GM19397 (cell line): ENCODE results near the gene CRYM.
"Not testable (repeated sequence)": the region's sequence is repeated elsewhere in the genome, so short reads cannot be mapped to it uniquely, and the experiment has no call there.

Experiments used
- ATAC-seq: cut with Tn5 transposase; IDR thresholded peaks from one replicate; pipeline ENCODE4 v1.9.1; 2021; ENCODE audit warnings: mild to moderate bottlenecking, moderate library complexity; ENCODE audit not compliant: unreplicated experiment

The CRYM gene

DNA sequence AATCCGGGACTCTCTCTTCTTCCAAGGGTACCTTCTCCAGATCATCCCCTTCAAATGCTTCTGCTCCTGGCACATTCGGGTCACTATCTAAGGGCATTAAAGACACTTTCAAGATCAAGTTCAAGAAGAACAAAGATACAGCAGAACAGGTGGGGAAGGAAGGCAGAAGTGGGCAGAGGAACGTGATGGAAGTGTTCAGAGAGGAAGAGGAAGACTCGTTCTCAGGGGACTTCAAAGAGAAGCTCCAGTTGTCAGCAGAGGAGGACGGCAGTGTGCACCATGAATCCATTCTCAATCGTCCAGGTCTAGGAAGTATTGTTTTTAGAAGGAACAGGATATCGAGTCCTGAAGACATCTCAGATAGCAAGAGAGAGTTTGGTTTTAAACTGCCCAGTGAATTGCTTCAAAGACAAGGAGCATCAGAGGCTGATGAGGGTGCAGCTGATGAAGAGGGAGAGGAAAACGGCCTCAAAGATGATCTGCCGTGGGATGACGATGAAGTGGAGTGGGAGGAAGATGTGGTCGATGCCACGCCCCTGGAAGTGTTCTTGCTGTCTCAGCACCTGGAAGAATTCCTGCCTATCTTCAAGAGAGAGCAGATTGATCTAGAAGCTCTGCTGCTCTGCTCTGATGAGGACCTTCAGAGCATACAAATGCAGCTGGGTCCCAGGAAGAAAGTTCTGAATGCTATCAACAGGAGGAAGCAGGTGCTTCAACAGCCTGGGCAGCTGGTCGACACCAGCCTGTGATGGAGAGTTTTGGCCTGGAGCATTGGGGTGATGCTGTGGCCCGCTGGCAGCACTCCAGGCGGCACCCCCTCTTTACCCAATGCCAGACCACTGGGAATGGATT, 27.8 kb downstream of the CRYM start:
- ATAC-seq, result no peak

DNA sequence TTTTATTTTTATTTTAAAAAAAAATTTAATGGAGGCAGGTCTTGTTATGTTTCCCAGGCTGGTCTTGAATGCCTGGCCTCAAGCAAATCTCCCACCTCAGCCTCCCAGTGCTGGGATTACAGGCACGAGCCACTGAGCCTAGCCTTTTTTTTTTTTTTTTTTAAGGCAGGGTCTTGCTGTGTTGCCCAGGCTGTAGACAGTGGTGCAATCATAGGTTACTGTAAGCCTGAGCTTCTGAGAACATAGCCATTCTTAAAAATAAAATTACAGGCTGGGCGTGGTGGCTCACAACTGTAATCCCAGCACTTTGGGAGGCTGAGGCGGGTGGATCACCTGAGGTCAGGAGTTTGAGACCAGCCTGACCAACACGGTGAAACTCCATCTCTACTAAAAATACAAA, 29.9 kb downstream of the CRYM start:
- not testable (repeated sequence) for ATAC-seq

DNA sequence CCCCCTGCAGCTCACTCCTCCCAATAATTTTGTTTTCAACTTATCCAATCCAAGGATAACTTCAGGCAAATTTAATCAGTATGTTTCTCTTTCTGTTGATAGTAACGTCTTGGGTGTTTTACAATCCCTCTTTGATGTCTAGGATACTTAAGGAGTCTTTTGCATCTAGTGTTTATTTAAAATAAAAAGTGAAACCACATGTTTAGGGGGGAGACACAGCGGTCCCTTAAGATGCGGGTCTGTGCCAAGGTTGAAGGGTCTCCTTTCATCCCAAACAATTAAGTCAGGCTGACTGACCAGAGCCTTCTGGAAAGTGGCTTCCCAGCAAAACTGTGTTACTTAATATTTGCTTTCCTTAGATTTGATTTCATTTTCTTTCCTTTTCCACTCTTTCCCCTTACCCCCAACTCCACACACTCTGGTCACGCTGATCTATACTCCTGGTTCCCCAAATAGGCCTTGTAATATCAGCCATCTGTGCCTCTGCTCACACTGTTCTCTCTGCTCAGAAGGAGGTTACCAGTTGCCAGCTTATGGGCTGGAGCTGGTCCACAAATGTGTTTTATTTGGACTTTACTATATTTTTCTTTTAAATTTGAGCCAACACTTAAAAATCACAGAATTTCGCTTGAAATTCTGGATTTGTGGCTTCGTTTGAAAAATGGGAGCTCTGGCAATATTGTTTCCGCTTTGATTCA, 33.4 kb downstream of the CRYM start:
- ATAC-seq, result no peak

DNA sequence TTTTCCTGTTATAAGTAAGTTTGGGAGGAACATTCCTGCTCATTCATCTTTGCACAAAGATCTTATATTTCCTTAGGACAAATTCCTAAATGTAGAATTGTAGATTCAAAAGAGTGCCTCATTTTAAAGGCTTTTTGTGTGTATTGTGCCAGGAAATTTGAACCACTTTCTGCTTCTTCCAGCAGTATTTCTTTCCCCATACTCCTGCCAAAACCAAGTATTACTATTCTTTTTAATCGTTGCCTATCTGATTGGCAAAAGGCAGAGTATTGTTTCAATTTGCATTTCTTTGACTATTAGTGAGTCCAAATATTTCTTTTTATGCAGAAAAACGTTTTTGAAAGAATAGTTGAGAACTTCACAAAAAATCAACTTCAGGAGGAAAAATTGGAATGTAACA, 35.3 kb downstream of the CRYM start:
- ATAC-seq, result no peak

DNA sequence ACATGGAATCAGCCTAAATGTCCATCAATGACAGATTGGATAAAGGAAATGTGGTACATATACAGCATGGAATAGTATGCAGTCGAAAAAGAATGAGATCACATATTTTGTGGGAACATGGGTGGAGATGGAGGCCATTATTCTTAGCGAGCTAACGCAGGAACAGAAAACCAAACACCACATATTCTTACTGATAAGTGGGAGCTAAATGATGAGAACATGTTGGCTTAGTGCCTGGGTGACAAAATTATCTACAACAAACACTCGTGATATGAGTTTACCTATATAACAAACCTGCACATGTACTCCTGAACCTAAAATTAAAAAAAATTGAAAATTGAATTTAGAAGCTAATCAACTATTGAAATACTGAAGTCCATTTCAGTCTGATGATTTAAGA, 38.4 kb downstream of the CRYM start:
- no peak for ATAC-seq

DNA sequence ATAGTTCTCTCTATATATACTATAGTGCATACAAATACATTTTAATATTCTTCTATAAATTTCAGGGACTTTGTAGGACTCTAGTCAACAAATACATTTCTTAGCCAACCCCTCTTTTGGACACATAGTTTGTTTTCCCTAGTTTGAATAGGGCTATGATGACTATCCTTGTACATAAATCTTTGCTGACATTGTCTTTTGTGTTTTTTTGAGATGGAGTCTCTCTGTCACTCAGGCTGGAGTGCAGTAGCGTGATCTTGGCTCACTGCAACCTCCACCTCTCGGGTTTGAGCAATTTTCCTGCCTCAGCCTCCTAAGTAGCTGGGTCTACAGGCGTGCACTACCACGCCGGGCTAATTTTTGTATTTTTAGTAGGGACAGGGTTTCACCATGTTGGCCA, 41.3 kb downstream of the CRYM start:
- ATAC-seq, result no peak

DNA sequence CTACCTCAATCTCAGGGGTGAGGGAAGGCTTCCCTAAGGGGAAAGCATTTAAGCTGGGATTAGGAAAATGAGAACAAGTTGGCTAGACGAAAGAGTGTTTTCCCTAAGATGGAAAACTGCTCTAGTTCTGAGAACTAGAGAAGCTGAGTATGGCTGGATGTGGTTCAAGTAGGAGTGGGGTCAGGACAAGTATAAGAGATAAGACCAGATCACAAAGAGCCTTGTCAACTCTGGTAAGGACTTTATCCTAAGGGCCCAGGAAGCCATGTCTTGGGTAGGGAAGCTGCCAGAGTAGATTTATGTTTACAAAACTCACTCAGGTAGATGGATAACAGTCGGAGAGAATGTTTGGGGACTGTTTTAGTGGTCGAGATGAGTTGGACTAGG, 42.9 kb downstream of the CRYM start:
- ATAC-seq, result no peak

DNA sequence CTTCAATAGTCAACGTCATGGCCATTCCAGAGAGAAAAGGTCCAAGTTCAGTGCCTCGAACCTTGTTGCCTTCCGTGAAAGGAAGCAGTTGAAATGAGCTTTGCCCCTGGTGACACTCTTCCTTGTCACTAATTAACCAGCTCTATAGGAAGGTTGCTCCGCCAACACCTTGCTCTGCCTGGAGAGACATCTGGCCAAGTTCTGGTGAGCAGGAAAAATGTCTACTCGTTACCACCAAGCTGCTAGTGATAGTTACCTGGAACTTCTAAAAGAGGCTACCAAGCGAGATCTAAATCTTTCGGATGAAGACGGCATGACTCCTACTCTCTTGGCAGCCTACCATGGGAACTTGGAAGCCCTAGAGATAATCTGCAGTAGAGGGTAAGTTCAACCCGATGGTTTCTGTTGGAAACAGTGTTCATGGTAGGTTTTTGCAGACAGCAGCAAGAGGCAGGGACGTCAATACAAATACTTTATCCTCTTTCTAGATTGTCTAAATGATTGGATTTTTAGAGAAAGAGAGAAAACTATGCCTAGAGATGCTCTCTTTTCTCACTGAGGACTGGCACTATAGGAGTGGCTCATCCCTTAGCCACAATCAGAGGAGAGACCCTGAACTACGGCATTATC, 44.5 kb downstream of the CRYM start, which contains the start of gene ANKS4B:
Gene ANKS4B (plus strand): TSS at position 179 of the 630 bp plus-strand sequence. CDS start 39 bp downstream, at position 218.
- no peak for ATAC-seq

DNA sequence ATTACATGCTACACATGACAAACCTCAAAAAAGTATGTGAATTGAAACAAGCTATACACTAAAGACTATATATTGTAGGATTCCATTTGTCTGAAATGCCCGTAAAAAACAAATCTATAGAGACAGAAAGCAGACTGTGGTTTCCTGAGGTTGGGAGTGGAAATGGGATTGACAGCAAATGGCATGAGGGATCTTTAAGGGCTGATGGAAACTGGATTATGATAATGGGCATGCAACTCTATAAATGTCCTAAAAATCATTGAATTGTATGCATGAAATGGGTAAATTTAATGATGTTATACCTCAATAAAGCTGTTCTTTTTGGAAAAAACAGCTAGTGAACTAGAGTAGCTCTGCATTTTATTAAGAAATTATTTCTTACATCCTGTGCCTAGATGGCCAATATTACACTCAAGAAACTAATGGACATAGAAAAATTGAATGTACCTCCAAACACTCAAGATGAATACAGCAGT, 45.0 kb downstream of the CRYM start:
- no peak for ATAC-seq

DNA sequence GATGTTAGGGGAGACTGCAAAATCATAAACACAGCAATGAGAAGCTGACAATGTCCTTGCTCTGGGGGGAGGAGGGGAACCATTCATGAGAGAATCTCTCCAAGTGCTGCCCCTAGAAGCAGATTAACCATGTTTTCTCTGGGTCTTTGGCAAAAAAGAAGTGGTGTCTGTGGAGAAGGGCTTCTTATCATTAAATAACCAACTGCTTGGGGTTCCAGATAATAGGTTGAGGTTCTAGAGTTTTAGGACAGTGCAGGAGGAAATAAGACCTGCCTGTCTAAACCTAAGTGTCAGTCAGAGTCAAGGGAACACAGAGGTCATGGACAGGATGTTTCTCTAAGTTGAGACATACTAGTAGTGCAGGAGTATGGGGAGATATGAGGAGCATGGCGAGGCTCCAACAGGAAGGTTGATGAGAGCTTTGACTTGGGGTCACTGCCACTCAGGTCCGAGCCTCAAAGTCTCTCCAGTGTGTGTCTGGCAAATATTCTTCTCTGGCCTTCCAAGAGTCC, 49.7 kb downstream of the CRYM start:
- no peak for ATAC-seq

DNA sequence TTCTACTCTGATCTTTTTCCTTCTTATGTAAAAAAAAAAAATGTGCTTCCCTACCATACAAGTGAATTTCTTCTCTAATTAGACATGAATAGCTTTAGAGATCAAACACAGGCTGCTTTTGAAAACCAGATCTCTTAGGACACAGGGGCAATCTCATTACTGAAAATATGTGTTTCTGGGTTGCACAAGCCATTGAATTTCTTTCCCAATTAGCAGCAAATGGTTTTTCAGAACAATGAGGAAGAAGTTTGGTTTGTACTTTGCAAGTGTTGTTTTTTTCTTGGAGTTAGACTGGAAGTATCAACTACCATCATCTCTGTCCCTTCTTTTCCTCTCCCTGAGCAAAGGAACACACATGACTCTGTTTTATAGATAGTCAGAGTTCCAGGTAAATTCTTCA, 50.2 kb downstream of the CRYM start:
- no peak for ATAC-seq

DNA sequence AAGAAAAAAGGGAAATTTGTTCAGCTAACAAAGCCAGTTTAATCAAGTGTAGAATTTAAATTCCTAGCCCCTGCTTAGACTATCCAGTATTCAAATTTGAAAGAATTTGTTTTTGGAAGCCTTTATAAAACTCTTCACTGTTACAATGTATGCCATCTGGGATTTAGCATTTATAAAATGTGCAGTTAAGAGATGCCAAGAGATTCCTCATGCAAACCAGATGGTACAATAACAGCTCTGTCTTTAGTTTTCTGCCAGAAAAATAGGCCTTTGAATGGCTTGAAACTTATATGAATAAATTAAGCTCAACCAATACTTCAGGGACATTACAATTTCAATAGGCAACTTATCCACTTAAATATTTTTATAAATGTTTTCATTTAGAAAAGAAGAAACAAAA, 51.3 kb downstream of the CRYM start:
- no peak for ATAC-seq

DNA sequence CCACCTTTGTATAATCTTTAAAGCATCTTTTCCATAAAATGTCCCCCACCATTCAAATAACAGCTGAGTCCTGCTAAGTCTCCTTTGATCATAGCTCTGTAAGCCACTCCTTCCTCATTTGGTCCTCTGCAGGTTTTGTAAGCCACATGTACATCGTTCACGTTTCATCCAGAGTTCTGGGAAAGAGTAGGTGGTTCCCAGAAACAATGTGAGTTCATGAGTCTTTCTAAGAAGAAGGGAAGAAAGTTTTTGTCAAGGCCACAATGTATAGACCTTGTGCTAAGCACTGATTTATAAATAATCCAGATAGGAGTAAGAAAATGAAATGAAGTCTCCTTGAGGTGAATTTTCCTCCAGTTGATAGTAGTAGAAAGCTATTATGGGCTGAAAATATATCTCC, 53.3 kb downstream of the CRYM start:
- no peak for ATAC-seq

DNA sequence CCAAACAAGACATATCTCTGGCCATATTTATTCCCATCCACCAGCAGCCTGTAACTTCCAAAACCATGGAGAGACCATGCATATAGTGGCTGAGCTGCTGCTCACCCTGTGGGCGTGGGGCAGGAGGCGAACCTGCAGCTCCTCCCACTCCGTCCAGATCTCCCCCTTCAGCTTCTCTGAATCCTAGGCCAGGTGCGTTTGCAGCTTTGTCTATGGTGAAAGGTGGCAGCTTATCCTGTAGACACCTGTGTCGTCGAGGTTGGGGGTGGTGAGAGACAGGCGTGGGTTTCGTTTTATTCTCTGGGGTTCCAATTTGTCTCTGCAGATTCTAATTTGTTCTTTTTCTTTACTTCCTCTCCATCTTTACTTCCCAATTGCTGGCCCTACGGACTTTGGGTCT, 54.3 kb downstream of the CRYM start:
- ATAC-seq, result no peak

DNA sequence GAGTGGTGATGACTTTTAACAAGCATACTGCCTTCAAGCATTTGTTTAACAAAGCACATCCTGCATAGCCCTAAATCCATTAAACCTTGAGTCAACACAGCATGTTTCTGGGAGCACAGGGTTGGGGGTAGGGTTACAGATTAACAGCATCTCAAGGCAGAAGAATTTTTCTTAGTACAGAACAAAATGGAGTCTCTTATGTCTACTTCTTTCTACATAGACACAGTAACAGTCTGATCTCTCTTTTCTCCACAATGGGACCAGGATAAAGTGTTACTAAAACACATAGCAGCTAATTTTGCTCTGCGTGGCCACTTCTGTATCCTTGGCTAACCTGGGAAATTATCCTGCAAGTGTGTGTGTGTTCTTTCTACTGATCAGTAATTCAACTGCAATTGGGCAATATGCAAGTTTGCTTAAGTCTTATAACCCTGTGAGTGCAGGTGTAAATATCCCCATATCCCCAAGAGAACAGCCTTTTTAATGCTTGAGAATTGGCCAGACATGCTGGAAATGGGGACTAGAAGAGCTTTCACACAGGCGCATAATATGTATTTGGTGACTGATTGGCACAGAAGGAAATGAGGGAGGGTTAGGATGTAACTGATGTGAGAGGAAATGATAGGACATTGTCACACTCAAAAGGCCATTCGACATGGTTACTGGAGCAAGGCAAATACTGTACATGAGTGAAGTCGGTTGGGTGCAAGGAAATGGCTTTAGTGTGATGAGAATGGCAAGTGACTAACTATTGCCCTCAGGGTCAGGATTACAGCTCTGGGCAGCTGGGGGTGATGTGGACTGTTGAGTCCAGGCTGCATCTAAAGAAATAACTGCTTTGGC, 55.4 kb downstream of the CRYM start:
- ATAC-seq, result no peak

DNA sequence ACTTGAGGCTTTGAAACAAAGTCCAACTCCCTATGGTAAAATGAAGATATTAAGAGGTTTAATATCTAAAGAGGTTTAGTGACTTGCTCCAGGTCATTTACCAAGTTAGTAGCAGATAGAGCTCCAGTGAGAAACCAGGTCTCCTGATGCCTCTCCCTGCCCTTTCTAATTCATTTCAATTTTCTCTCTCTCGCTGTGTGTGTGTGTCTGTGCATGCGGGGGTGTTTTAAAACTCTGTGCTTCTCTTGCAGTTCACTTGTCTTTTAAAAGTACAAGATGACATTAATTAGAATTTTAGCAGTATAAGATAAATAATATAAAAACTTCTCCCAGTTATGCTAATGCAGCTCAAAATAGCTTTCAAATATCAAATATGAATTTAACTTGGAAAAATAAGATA, 58.5 kb downstream of the CRYM start:
- ATAC-seq, result no peak

DNA sequence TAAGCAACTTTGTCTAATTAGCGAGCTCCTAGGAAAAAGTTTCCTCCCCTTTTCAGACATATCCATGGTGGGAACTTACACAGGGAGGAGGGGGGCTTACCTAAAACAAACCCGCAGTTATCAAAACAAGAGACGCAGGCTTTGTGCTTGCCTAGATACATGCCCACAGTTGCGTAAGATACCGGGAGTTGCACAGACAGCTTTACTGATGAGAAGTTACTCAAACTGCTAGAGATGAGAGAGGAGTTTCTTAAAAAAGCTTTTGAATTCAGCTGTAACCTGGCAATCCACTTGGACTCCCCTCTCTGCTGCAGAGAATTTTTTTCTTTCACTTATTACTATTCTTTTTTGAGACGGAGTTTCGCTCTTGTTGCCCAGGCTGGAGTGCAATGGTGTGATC, 59.9 kb downstream of the CRYM start:
- ATAC-seq, result no peak

DNA sequence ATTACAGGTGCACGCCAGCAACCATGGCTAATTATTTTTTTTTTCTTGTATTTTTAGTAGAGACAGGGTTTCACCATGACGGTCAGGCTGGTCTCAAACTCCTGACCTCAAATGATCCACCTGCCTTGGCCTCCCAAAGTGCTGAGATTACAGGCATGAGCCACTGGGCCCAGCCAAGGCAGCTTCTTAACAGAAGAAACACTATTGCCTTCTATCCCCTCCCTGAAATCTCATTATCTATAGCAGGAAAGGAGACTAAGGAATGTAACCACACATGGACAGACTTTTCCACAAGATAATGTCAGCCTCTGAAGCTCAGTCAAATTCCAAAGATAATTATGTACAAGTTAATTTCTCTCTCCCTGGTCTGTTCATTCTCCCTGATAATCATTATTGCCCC, 61.0 kb downstream of the CRYM start:
- ATAC-seq, result no peak

DNA sequence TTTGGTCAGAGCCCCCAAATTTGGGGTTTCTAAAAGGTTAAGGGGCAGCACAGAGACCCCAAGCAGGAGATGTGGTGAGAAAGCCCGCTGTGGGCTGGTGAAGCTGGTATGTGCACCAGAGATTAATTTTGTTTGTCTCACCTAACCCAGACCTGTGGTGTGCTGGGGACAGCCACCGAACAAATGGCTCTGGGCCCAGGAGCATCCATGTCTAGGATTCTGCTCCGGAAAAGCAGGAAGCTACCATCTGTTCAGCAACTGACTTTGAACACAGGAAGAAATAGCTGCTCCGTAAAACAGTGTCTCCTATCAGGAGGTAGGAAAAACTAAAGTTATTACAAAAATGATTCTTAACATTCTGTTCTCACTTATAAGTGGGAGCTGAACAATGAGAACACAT, 64.0 kb downstream of the CRYM start:
- ATAC-seq, result no peak

DNA sequence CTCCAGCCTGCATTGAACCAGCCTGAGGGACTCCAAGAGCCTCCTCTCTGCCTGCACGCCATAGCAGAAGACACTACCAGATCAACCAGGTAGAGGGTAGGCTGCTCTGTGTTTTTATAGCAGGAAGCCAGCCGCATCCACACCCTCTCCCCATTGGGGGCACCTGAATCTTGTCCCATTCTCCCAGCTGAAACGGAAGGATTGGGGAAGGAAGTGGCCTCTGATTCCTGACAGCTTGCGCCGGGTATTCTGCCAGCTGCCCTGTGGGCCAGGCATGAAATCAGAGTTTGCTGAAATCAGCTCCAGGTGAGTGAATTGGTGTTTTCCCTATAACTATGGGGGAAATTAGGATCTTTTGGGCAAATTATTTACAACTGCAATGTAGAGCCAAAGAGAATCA, 66.6 kb downstream of the CRYM start, which contains the start of gene ZP2:
Gene ZP2 (minus strand): TSS at position 89 of the 400 bp plus-strand sequence. CDS start 27 bp downstream, at position 62.
- no peak for ATAC-seq
